Cardiac muscle cell (in vitro differentiated cells and primary cell): ENCODE results near the gene GABRD. TPM values are rescaled to one million over a fixed set of nuclear protein-coding genes. Genes with fewer than 3 reads are reported as not detected.

ENCODE experiments used
- DNase-seq, 2 donors: peaks; one replicate each; pipeline versions ENCODE4 v3.0.0 to v3.0.0-alpha.2; 2010 to 2017; ENCODE audit warnings: low read depth in 1 of 2, low spot score in 1 of 2
- H3K27ac ChIP-seq: fragments of 200-600 bp; sonication (generic); 2 replicates; pipeline ENCODE4 v1.5.1; 2016
- H3K27me3 ChIP-seq: fragments of 200-600 bp; sonication (generic); 2 replicates; pipeline ENCODE4 v1.6.0; 2016; ENCODE audit warnings: control low read depth
- H3K36me3 ChIP-seq: fragments of 200-600 bp; sonication (generic); 2 replicates; pipeline ENCODE4 v1.5.1; 2016; ENCODE audit warnings: control low read depth
- H3K4me1 ChIP-seq: fragments of 200-600 bp; sonication (generic); 2 replicates; pipeline ENCODE4 v1.8.1; 2017; ENCODE audit warnings: low read depth, mild to moderate bottlenecking, mixed run types
- H3K4me3 ChIP-seq: fragments of 200-600 bp; sonication (generic); 2 replicates; pipeline ENCODE4 v1.5.1; 2016; ENCODE audit warnings: mild to moderate bottlenecking
- H3K9me3 ChIP-seq: fragments of 200-600 bp; sonication (generic); 2 replicates; pipeline ENCODE4 v1.5.1; 2017; ENCODE audit warnings: low read depth, mild to moderate bottlenecking, control low read depth
- polyA plus RNA-seq: library from polyadenylated mRNA; unstranded; fragments of >200 nt; fragmentation: Nextera tagmentation; extraction: Ambion mirVana; gene quantifications from 2 replicates; pipeline ENCODE4 v1.2.1, GENCODE V29; 2016
- total RNA-seq: library from RNA; depleted of rRNA; stranded (reverse); fragments of >200 nt; gene quantifications from 2 replicates; pipeline ENCODE4 v1.2.3, GENCODE V29; 2016
- TF ChIP-seq, protein P1 (sequence below): IDR thresholded peaks from 2 replicates; pipeline ENCODE4 v1.5.1; 2012; ENCODE audit warnings: low read depth, mild to moderate bottlenecking, low read length

The GABRD gene
- total and polyA plus RNA-seq, 2 experiments from 2014 or later = not detected

DNA sequence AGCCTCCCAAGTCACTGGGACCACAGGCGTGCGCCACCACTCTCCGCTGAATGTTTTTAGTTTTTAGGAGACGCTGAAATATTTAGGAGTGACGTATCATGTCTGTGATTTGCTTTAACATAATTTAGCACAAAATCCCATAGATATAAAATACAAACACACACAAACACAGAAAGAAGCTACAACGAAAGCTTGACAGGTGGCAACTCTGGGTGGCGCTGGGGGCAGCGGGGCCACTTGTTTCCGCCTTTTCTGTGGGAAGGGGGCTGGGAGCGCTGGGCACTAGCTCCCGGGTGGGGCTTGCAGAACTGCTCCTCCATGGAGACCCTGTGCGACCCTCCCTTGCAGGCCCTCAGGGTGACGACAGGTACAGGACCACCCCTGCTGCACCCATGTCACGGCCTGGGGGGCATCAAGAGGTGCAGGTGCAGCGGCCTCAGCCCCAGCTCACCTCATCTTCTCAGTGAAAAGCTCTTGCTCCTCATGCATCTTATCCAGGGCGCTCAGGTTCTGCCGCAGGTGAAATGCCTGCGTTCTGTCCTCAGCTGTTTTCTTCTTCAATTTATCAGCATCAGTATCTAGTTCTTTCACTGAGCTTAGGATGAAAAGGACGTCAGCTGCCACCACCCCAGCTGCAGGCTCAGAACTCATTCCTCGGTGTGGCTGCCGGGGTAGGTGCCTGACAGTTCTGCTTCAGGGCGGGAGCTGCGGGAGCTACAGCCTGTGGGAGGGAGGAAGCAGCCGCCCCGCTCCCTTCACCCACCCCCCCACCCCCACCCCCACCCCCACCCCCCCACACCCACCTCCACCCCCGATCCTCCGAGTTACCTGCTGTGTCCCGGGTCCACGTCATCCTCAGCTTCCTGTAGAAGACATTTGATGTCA lies 30.8 kb upstream of the GABRD start:
- DNase-seq = no peak
- TF ChIP-seq, protein P1, sequence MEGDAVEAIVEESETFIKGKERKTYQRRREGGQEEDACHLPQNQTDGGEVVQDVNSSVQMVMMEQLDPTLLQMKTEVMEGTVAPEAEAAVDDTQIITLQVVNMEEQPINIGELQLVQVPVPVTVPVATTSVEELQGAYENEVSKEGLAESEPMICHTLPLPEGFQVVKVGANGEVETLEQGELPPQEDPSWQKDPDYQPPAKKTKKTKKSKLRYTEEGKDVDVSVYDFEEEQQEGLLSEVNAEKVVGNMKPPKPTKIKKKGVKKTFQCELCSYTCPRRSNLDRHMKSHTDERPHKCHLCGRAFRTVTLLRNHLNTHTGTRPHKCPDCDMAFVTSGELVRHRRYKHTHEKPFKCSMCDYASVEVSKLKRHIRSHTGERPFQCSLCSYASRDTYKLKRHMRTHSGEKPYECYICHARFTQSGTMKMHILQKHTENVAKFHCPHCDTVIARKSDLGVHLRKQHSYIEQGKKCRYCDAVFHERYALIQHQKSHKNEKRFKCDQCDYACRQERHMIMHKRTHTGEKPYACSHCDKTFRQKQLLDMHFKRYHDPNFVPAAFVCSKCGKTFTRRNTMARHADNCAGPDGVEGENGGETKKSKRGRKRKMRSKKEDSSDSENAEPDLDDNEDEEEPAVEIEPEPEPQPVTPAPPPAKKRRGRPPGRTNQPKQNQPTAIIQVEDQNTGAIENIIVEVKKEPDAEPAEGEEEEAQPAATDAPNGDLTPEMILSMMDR = no peak

DNA sequence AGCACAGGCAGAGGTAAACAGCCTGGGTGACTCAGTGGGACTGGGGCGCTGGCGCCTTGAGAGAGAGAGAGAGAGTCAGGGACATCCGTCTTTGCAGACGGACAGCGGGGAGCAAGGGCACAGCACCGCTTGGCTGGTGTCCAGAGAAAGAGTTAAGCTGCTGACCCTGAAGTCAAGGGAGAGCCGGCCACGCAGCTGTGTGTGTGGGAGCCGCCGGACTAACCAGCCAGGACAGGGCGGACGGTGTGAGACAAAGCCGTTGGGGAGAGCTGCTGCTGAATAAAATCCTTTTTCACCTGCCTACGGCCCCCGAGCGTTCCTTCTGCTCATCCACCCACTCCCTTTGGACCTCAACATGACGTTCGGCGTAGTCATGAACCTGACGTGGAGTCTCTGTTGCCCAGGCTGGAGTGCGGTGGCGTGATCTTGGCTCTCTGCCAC lies 30.0 kb upstream of the GABRD start:
- TF ChIP-seq, protein P1 = no peak
- Histone ChIP-seq H3K36me3 (no peaks in the 10 kb centered on the region), H3K9me3 (no peaks in the 10 kb centered on the region), H3K27ac (no peak overlapping the region), H3K27me3 (no peaks in the 10 kb centered on the region), H3K4me3 (no peak overlapping the region), H3K4me1 (no peaks in the 10 kb centered on the region)
- DNase-seq = peak; percentile 59 to 67

More for the DNA sequence above, 30.8 kb upstream of the GABRD start:
- no peak overlapping the region for H3K4me3 ChIP-seq
- H3K27me3 ChIP-seq = no peaks in the 10 kb centered on the region
- H3K9me3 ChIP-seq = no peaks in the 10 kb centered on the region
- H3K4me1 ChIP-seq = no peaks in the 10 kb centered on the region
- H3K36me3 ChIP-seq = no peaks in the 10 kb centered on the region
- H3K27ac ChIP-seq = no peak overlapping the region

DNA sequence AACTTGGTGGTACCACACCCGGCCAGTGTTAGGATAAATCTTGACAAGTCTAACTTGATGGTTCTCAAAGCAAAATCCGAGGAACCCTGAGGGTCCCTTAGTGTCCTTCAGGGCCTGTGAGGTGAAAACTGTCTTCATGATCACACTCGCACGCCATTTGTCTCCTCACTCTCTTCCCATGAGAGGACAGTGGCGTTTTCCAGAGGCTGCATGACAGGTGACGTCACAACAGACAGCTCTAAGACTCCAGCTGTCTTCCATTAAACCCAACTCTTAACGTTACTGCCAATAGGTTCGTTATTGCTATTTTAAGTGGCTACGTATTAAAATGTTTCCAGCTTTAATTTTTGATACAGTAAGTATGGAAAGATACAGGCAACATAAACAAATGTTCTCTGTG lies 29.4 kb upstream of the GABRD start:
- Histone ChIP-seq H3K9me3 (no peaks in the 10 kb centered on the region), H3K36me3 (no peaks in the 10 kb centered on the region), H3K4me3 (no peak overlapping the region), H3K4me1 (no peaks in the 10 kb centered on the region), H3K27ac (no peak overlapping the region), H3K27me3 (no peaks in the 10 kb centered on the region)
- TF ChIP-seq, protein P1 = no peak
- peak in 1 of 2 donors; percentile 66 for DNase-seq

DNA sequence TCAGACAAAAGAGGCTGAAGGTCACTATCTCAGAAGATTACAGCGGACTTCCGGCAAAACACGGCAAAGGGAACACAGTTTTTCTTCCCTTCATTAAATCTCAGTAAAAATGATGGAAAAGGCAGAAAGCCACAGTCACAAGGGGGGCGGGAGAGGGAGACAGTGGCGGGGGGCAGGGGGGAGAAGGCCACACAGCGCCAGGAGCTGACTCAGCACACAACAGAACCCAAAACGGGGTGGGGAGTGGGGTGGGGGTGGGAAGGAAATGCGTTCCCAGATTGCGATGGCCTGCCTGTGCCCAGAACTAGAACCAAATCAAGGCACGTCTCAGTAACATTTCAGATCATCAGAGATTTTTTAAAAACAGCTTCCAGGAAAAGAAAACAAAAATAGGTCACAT lies 28.9 kb upstream of the GABRD start:
- Histone ChIP-seq H3K27me3 (no peaks in the 10 kb centered on the region), H3K36me3 (no peaks in the 10 kb centered on the region), H3K9me3 (no peaks in the 10 kb centered on the region), H3K4me3 (no peak overlapping the region), H3K4me1 (no peaks in the 10 kb centered on the region), H3K27ac (no peak overlapping the region)
- peak in 1 of 2 donors; percentile 79 for DNase-seq
- TF ChIP-seq, protein P1 = no peak

DNA sequence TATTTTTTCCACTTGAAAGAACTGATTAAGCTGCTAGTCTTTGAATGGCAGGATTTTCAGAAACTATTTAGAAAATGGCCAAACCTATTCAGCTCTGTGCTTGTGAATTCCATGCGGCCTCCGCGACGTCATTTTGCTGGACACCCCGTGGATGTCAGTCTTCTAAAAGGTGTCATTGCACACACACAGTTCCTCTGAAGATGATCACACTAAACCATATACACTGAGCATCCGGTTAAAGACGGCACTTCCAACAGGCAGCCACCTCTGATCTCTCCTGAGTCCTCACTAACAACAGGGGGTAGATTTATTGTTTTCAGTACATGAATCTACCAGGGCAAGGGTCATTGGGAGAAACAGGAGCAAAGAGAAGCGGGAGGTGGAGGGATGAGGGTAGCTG lies 24.6 kb upstream of the GABRD start:
- no peak for DNase-seq
- Histone ChIP-seq H3K27me3 (no peaks in the 10 kb centered on the region), H3K36me3 (no peaks in the 10 kb centered on the region), H3K4me1 (no peaks in the 10 kb centered on the region), H3K4me3 (no peak overlapping the region), H3K27ac (no peak overlapping the region), H3K9me3 (no peaks in the 10 kb centered on the region)
- TF ChIP-seq, protein P1 = no peak
